ENCODE results near the gene SCN8A. TPM values are rescaled to one million over a fixed set of nuclear protein-coding genes. Genes with fewer than 3 reads are reported as not detected.

The SCN8A gene
- total and polyA plus RNA-seq, 4 donors = 11.4 to 80.2 (median 19.2) TPM

- Histone ChIP-seq H3K27ac (ENCODE audit: low read depth, low read length) (no peak overlapping the region), H3K27me3 (ENCODE audit: control insufficient read depth, insufficient read depth, low read length) (no peaks in the 10 kb centered on the region), H3K4me3 (ENCODE audit: low read depth, low read length) (no peak overlapping the region), H3K4me1 (ENCODE audit: control insufficient read depth, insufficient read depth, low read length) (no peaks in the 10 kb centered on the region), H3K9me3 (ENCODE audit: control insufficient read depth, insufficient read depth, low read length) (no peaks in the 10 kb centered on the region), H3K36me3 (ENCODE audit: control insufficient read depth, insufficient read depth, low read length) (no peaks in the 10 kb centered on the region)
- no peak for DNase-seq (ENCODE audit: low read depth in 4 of 6, low spot score in 6 of 6)
- 20% methylated on average over 1 of the region's 4 CpGs for WGBS (ENCODE audit: insufficient coverage)
Observed at GRCh38 chr12:51694146-51694545, 103.1 kb downstream of the SCN8A start.

GRCh38 chr12:51695241-51696010 lies 104.4 kb downstream of the SCN8A start:
- WGBS (ENCODE audit: insufficient coverage) = 56% methylated on average over 1 of the region's 1 CpG
- no peaks in the 10 kb centered on the region for H3K27me3 ChIP-seq (ENCODE audit: control insufficient read depth, insufficient read depth, low read length)

GRCh38 chr12:51699219-51699618 lies 108.2 kb downstream of the SCN8A start:
- WGBS (ENCODE audit: insufficient coverage) = 94% methylated on average over 1 of the region's 1 CpG

More at GRCh38 chr12:51695241-51696010, 104.4 kb downstream of the SCN8A start:
- H3K36me3 ChIP-seq (ENCODE audit: control insufficient read depth, insufficient read depth, low read length) = no peaks in the 10 kb centered on the region
- H3K4me3 ChIP-seq (ENCODE audit: low read depth, low read length) = no peak overlapping the region
- no peak for DNase-seq (ENCODE audit: low read depth in 4 of 6, low spot score in 6 of 6)
- no peaks in the 10 kb centered on the region for H3K4me1 ChIP-seq (ENCODE audit: control insufficient read depth, insufficient read depth, low read length)
- H3K9me3 ChIP-seq (ENCODE audit: control insufficient read depth, insufficient read depth, low read length) = no peaks in the 10 kb centered on the region
- no peak overlapping the region for H3K27ac ChIP-seq (ENCODE audit: low read depth, low read length)

GRCh38 chr12:51700887-51701286 lies 109.9 kb downstream of the SCN8A start:
- no peak overlapping the region for H3K4me3 ChIP-seq (ENCODE audit: low read depth, low read length)
- H3K9me3 ChIP-seq (ENCODE audit: control insufficient read depth, insufficient read depth, low read length) = no peaks in the 10 kb centered on the region
- H3K36me3 ChIP-seq (ENCODE audit: control insufficient read depth, insufficient read depth, low read length) = no peaks in the 10 kb centered on the region
- H3K4me1 ChIP-seq (ENCODE audit: control insufficient read depth, insufficient read depth, low read length) = no peaks in the 10 kb centered on the region
- no peaks in the 10 kb centered on the region for H3K27me3 ChIP-seq (ENCODE audit: control insufficient read depth, insufficient read depth, low read length)
- no peak for DNase-seq (ENCODE audit: low read depth in 4 of 6, low spot score in 6 of 6)
- no peak overlapping the region for H3K27ac ChIP-seq (ENCODE audit: low read depth, low read length)

More at GRCh38 chr12:51699219-51699618, 108.2 kb downstream of the SCN8A start:
- Histone ChIP-seq H3K27me3 (ENCODE audit: control insufficient read depth, insufficient read depth, low read length) (no peaks in the 10 kb centered on the region), H3K9me3 (ENCODE audit: control insufficient read depth, insufficient read depth, low read length) (no peaks in the 10 kb centered on the region), H3K4me3 (ENCODE audit: low read depth, low read length) (no peak overlapping the region), H3K27ac (ENCODE audit: low read depth, low read length) (no peak overlapping the region), H3K36me3 (ENCODE audit: control insufficient read depth, insufficient read depth, low read length) (no peaks in the 10 kb centered on the region), H3K4me1 (ENCODE audit: control insufficient read depth, insufficient read depth, low read length) (no peaks in the 10 kb centered on the region)
- DNase-seq (ENCODE audit: low read depth in 4 of 6, low spot score in 6 of 6) = no peak

GRCh38 chr12:51702587-51702986 lies 111.6 kb downstream of the SCN8A start:
- DNase-seq (ENCODE audit: low read depth in 4 of 6, low spot score in 6 of 6) = no peak
- Histone ChIP-seq H3K27ac (ENCODE audit: low read depth, low read length) (no peak overlapping the region), H3K9me3 (ENCODE audit: control insufficient read depth, insufficient read depth, low read length) (no peaks in the 10 kb centered on the region), H3K27me3 (ENCODE audit: control insufficient read depth, insufficient read depth, low read length) (no peaks in the 10 kb centered on the region), H3K4me1 (ENCODE audit: control insufficient read depth, insufficient read depth, low read length) (no peaks in the 10 kb centered on the region), H3K4me3 (ENCODE audit: low read depth, low read length) (no peak overlapping the region), H3K36me3 (ENCODE audit: control insufficient read depth, insufficient read depth, low read length) (no peaks in the 10 kb centered on the region)
- WGBS (ENCODE audit: insufficient coverage) = 100% methylated on average over 1 of the region's 1 CpG

- no peak for DNase-seq (ENCODE audit: low read depth in 4 of 6, low spot score in 6 of 6)
- Histone ChIP-seq H3K27me3 (ENCODE audit: control insufficient read depth, insufficient read depth, low read length) (no peaks in the 10 kb centered on the region), H3K9me3 (ENCODE audit: control insufficient read depth, insufficient read depth, low read length) (no peaks in the 10 kb centered on the region), H3K27ac (ENCODE audit: low read depth, low read length) (no peak overlapping the region), H3K36me3 (ENCODE audit: control insufficient read depth, insufficient read depth, low read length) (peaks cover 2% of the 10 kb centered on the region), H3K4me1 (ENCODE audit: control insufficient read depth, insufficient read depth, low read length) (no peaks in the 10 kb centered on the region), H3K4me3 (ENCODE audit: low read depth, low read length) (no peak overlapping the region)
- WGBS (ENCODE audit: insufficient coverage) = 95% methylated on average over 1 of the region's 1 CpG
Observed at GRCh38 chr12:51705450-51705849, 114.4 kb downstream of the SCN8A start.

GRCh38 chr12:51706206-51706605 lies 115.2 kb downstream of the SCN8A start:
- Histone ChIP-seq H3K4me1 (ENCODE audit: control insufficient read depth, insufficient read depth, low read length) (no peaks in the 10 kb centered on the region), H3K9me3 (ENCODE audit: control insufficient read depth, insufficient read depth, low read length) (no peaks in the 10 kb centered on the region), H3K36me3 (ENCODE audit: control insufficient read depth, insufficient read depth, low read length) (peaks cover 2% of the 10 kb centered on the region), H3K27me3 (ENCODE audit: control insufficient read depth, insufficient read depth, low read length) (no peaks in the 10 kb centered on the region), H3K27ac (ENCODE audit: low read depth, low read length) (no peak overlapping the region), H3K4me3 (ENCODE audit: low read depth, low read length) (no peak overlapping the region)
- no CpG with 5 or more reads among the region's 3 CpGs for WGBS (ENCODE audit: insufficient coverage)
- no peak for DNase-seq (ENCODE audit: low read depth in 4 of 6, low spot score in 6 of 6)

GRCh38 chr12:51714666-51715065 lies 123.6 kb downstream of the SCN8A start:
- DNase-seq (ENCODE audit: low read depth in 4 of 6, low spot score in 6 of 6) = no peak
- no CpG with 5 or more reads among the region's 2 CpGs for WGBS (ENCODE audit: insufficient coverage)
- H3K27ac ChIP-seq (ENCODE audit: low read depth, low read length) = no peak overlapping the region
- no peaks in the 10 kb centered on the region for H3K9me3 ChIP-seq (ENCODE audit: control insufficient read depth, insufficient read depth, low read length)
- no peaks in the 10 kb centered on the region for H3K27me3 ChIP-seq (ENCODE audit: control insufficient read depth, insufficient read depth, low read length)
- peaks cover 4% of the 10 kb centered on the region for H3K36me3 ChIP-seq (ENCODE audit: control insufficient read depth, insufficient read depth, low read length)
- no peaks in the 10 kb centered on the region for H3K4me1 ChIP-seq (ENCODE audit: control insufficient read depth, insufficient read depth, low read length)
- H3K4me3 ChIP-seq (ENCODE audit: low read depth, low read length) = no peak overlapping the region

GRCh38 chr12:51717326-51717925 lies 126.4 kb downstream of the SCN8A start:
- WGBS (ENCODE audit: insufficient coverage) = no CpG with 5 or more reads among the region's 3 CpGs
- peaks cover 11% of the 10 kb centered on the region for H3K36me3 ChIP-seq (ENCODE audit: control insufficient read depth, insufficient read depth, low read length)
- H3K4me3 ChIP-seq (ENCODE audit: low read depth, low read length) = no peak overlapping the region
- H3K27me3 ChIP-seq (ENCODE audit: control insufficient read depth, insufficient read depth, low read length) = no peaks in the 10 kb centered on the region
- peaks cover 5% of the 10 kb centered on the region for H3K4me1 ChIP-seq (ENCODE audit: control insufficient read depth, insufficient read depth, low read length)
- H3K27ac ChIP-seq (ENCODE audit: low read depth, low read length) = no peak overlapping the region
- H3K9me3 ChIP-seq (ENCODE audit: control insufficient read depth, insufficient read depth, low read length) = no peaks in the 10 kb centered on the region
- no peak for DNase-seq (ENCODE audit: low read depth in 4 of 6, low spot score in 6 of 6)

All from spinal cord (tissue), 10 donors.